ENCODE data around the gene TMEM117. TPM values are rescaled to one million over a fixed set of nuclear protein-coding genes. Genes with fewer than 3 reads are reported as not detected.

The TMEM117 gene
- total and polyA plus RNA-seq, 2 donors (not counting 3 experiments of a cell fraction or from before 2014, with no cell fraction given), result 1.2 to 3.8 TPM

- Histone ChIP-seq H3K79me2 (ENCODE audit: control insufficient read depth, insufficient read depth, low read length) (no peaks in the 10 kb centered on the region), H4K20me1 (replicated peaks; ENCODE audit: control insufficient read depth, extremely low read depth, insufficient read depth, low read length) (no peaks in the 10 kb centered on the region), H2AFZ (ENCODE audit: low read depth, low read length) (no peak overlapping the region), H3K27ac (ENCODE audit: insufficient read depth, low read depth, low read length) (no peak overlapping the region), H3K4me2 (ENCODE audit: insufficient read depth, low read length) (no peak overlapping the region), H3K9ac (replicated peaks; ENCODE audit: extremely low read depth, insufficient read depth, low read length) (no peak overlapping the region), H3K4me1 (ENCODE audit: control insufficient read depth, extremely low read depth, insufficient read depth, low read length) (no peaks in the 10 kb centered on the region), H3K4me3 (replicated peaks in 1 of 3; ENCODE audit: insufficient read depth in 1 of 3, low read depth in 1 of 3, low read length in 3 of 3) (no peak overlapping the region), H3K9me3 (replicated peaks; ENCODE audit: control insufficient read depth, insufficient read depth, low read length) (no peaks in the 10 kb centered on the region), H3K36me3 (ENCODE audit: control insufficient read depth in 2 of 2, extremely low read depth in 1 of 2, insufficient read depth in 2 of 2, low read length in 2 of 2) (no peaks in the 10 kb centered on the region), H3K9me1 (replicated peaks; ENCODE audit: control insufficient read depth, extremely low read depth, insufficient read depth, low read length) (no peaks in the 10 kb centered on the region), H3K27me3 (ENCODE audit: control insufficient read depth in 2 of 2, insufficient read depth in 2 of 2, low read length in 2 of 2) (no peaks in the 10 kb centered on the region)
- POLR2A ChIA-PET, result no interaction called here
- intact Hi-C loops (cut with micrococcal nuclease) (no loop called here), dilution Hi-C loops (cut with MboI; ENCODE audit: extremely low pct_ligation_motif_present, low sequenced_read_pairs) (no loop called here)
- FAIRE-seq (no peak), DNase-seq (ENCODE audit: low read depth, low spot score) (no peak)
- TF ChIP-seq POLR2A (IDR thresholded peaks at IDR 0.05; ENCODE audit: low read depth, low read length), result no peak
- no peak for TF ChIP-seq MYC (IDR thresholded peaks at IDR 0.05; ENCODE audit: low read depth, low read length)
- no peak for TF ChIP-seq MAX (IDR thresholded peaks at IDR 0.05; ENCODE audit: insufficient read depth, insufficient read length)
- CTCF ChIA-PET, result interaction anchor here (0.8 kb wide), 1 partner anchor 25 kb away, joined by 3 read pairs; no protein-coding TSS in a partner anchor
- BruUV-seq (replicated peaks), result no TSS peak
Observed at GRCh38 chr12:43921666-43922337, 85.9 kb downstream of the TMEM117 start.

- H3K4me1 ChIP-seq (ENCODE audit: control insufficient read depth, extremely low read depth, insufficient read depth, low read length), result no peaks in the 10 kb centered on the region
- no peak for DNase-seq (ENCODE audit: low read depth, low spot score)
- no peaks in the 10 kb centered on the region for H3K9me3 ChIP-seq (replicated peaks; ENCODE audit: control insufficient read depth, insufficient read depth, low read length)
- no peak for FAIRE-seq
- no peaks in the 10 kb centered on the region for H3K36me3 ChIP-seq (ENCODE audit: control insufficient read depth in 2 of 2, extremely low read depth in 1 of 2, insufficient read depth in 2 of 2, low read length in 2 of 2)
- H3K9me1 ChIP-seq (replicated peaks; ENCODE audit: control insufficient read depth, extremely low read depth, insufficient read depth, low read length), result no peaks in the 10 kb centered on the region
- TF ChIP-seq MAX (IDR thresholded peaks at IDR 0.05; ENCODE audit: insufficient read depth, insufficient read length) (no peak), CTCF (IDR thresholded peaks at IDR 0.05; ENCODE audit: extremely low read depth in 1 of 2, insufficient read depth in 1 of 2, low read depth in 1 of 2, low read length in 2 of 2) (no peak), JUN (IDR thresholded peaks at IDR 0.05; ENCODE audit: borderline replicate concordance, insufficient read depth, insufficient read length, low read depth) (no peak), GATA2 (IDR thresholded peaks at IDR 0.05; ENCODE audit: insufficient read depth, insufficient read length, low read depth, low read length) (no peak), EZH2 (IDR thresholded peaks at IDR 0.05; ENCODE audit: borderline replicate concordance, low read depth, low read length, severe bottlenecking) (no peak), POLR2A (IDR thresholded peaks at IDR 0.05; ENCODE audit: low read depth, low read length) (no peak), POLR2AphosphoS5 (IDR thresholded peaks at IDR 0.05; ENCODE audit: insufficient read depth, low read depth, low read length) (no peak)
- ChIA-PET POLR2A (no interaction called here), CTCF (no interaction called here)
- no peak overlapping the region for H3K4me2 ChIP-seq (ENCODE audit: insufficient read depth, low read length)
- intact Hi-C loops (cut with micrococcal nuclease), result no loop called here
- no TSS peak for BruUV-seq (replicated peaks)
- H3K27ac ChIP-seq (ENCODE audit: insufficient read depth, low read depth, low read length), result no peak overlapping the region
- no peaks in the 10 kb centered on the region for H3K79me2 ChIP-seq (ENCODE audit: control insufficient read depth, insufficient read depth, low read length)
- H2AFZ ChIP-seq (ENCODE audit: low read depth, low read length), result no peak overlapping the region
- H4K20me1 ChIP-seq (replicated peaks; ENCODE audit: control insufficient read depth, extremely low read depth, insufficient read depth, low read length), result no peaks in the 10 kb centered on the region
- H3K4me3 ChIP-seq (replicated peaks in 1 of 3; ENCODE audit: insufficient read depth in 1 of 3, low read depth in 1 of 3, low read length in 3 of 3), result no peak overlapping the region
- dilution Hi-C loops (cut with MboI; ENCODE audit: extremely low pct_ligation_motif_present, low sequenced_read_pairs), result no loop called here
- no peaks in the 10 kb centered on the region for H3K27me3 ChIP-seq (ENCODE audit: control insufficient read depth in 2 of 2, insufficient read depth in 2 of 2, low read length in 2 of 2)
- H3K9ac ChIP-seq (replicated peaks; ENCODE audit: extremely low read depth, insufficient read depth, low read length), result no peak overlapping the region
Observed at GRCh38 chr12:43930032-43930431, 94.2 kb downstream of the TMEM117 start.

All from endothelial cell of umbilical vein (primary cell).